ENCODE data around the gene EDC4. TPM values are rescaled to one million over a fixed set of nuclear protein-coding genes. Genes with fewer than 3 reads are reported as not detected.
"Not testable (repeated sequence)": the region's sequence is repeated elsewhere in the genome, so short reads cannot be mapped to it uniquely, and the experiment has no call there.

EDC4 gene
- total RNA-seq, 1 donor from 2014 or later: 26.9 TPM

DNA sequence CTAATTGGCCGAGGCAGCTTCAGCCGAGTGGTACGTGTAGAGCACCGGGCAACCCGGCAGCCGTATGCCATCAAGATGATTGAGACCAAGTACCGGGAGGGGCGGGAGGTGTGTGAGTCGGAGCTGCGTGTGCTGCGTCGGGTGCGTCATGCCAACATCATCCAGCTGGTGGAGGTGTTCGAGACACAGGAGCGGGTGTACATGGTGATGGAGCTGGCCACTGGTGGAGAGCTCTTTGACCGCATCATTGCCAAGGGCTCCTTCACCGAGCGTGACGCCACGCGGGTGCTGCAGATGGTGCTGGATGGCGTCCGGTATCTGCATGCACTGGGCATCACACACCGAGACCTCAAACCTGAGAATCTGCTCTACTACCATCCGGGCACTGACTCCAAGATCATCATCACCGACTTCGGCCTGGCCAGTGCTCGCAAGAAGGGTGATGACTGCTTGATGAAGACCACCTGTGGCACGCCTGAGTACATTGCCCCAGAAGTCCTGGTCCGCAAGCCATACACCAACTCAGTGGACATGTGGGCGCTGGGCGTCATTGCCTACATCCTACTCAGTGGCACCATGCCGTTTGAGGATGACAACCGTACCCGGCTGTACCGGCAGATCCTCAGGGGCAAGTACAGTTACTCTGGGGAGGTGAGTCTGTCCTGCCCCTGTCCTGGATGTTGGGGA, 36.3 kb downstream of the EDC4 start:
- no peak for DNase-seq (ENCODE audit: low read depth)
- Histone ChIP-seq H3K27me3 (ENCODE audit: control insufficient read depth, insufficient read depth, low read length) (no peaks in the 10 kb centered on the region), H3K36me3 (ENCODE audit: control insufficient read depth, insufficient read depth, low read length) (peaks cover 15% of the 10 kb centered on the region), H3K4me3 (ENCODE audit: low read depth, low read length) (no peak overlapping the region)
- TF ChIP-seq, protein P1, sequence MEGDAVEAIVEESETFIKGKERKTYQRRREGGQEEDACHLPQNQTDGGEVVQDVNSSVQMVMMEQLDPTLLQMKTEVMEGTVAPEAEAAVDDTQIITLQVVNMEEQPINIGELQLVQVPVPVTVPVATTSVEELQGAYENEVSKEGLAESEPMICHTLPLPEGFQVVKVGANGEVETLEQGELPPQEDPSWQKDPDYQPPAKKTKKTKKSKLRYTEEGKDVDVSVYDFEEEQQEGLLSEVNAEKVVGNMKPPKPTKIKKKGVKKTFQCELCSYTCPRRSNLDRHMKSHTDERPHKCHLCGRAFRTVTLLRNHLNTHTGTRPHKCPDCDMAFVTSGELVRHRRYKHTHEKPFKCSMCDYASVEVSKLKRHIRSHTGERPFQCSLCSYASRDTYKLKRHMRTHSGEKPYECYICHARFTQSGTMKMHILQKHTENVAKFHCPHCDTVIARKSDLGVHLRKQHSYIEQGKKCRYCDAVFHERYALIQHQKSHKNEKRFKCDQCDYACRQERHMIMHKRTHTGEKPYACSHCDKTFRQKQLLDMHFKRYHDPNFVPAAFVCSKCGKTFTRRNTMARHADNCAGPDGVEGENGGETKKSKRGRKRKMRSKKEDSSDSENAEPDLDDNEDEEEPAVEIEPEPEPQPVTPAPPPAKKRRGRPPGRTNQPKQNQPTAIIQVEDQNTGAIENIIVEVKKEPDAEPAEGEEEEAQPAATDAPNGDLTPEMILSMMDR (IDR thresholded peaks at IDR 0.05; ENCODE audit: insufficient read depth, low read length, severe bottlenecking): no peak
- FAIRE-seq: no peak

DNA sequence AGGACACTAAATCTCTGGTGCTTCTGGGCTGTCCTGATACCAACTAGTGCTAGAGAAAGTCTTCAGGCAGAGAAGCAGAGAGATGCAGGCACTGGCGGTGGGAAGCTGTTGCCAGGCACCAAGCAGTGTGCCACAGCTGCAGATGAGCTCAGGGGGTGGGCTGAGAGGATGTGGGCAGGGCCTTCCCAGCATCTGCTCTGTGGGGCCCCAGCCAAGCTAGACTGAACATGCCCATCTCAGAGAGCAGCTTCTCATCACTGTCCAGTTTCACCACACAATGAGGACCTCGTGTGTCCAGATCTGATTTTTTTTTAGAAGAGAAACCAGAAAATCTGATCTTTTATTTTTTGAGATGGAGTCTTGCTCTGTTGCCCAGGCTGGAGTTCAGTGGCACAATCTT, 37.3 kb downstream of the EDC4 start:
- FAIRE-seq: no peak
- DNase-seq (ENCODE audit: low read depth): peak; percentile 70
- TF ChIP-seq, protein P1 (IDR thresholded peaks at IDR 0.05; ENCODE audit: insufficient read depth, low read length, severe bottlenecking): no peak
- no peaks in the 10 kb centered on the region for H3K27me3 ChIP-seq (ENCODE audit: control insufficient read depth, insufficient read depth, low read length)
- peaks cover 18% of the 10 kb centered on the region for H3K36me3 ChIP-seq (ENCODE audit: control insufficient read depth, insufficient read depth, low read length)
- no peak overlapping the region for H3K4me3 ChIP-seq (ENCODE audit: low read depth, low read length)

DNA sequence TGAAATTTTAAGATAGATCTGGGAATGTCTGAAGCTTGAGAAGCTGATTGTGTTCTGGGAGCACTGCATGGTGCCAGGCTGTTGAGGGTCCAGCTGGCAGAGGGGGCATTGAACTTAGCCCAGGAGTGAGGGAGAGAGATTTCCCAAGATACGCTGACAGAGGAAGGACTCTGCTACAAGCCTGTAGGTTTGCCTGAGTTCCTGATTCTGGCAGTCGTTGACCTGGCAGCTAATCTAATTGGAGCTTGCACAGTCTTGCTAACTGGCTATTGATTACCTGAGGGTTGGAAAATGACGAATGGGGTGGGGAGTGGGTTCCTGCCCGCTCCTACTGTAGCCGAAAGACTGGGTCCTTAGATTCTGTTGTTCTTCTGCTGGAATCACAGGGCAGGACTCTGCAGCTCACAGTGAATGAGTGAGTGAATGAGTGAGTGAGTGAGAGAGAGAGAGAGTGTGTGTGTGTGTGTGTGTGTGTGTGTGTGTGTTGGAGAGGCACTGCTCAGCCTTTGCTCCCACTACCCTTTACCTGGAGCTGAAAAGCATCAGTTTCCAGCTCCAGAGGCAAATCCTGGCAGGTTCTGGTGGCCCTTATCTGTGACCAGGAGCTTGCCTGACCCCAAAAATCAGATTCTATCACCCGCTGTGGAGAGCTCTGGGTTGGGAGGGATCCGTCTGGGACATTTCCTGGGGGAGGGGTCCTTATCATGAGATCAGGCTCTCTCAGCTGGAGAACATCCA, 42.1 kb downstream of the EDC4 start:
- Histone ChIP-seq H3K27me3 (ENCODE audit: control insufficient read depth, insufficient read depth, low read length) (no peaks in the 10 kb centered on the region), H3K4me3 (ENCODE audit: low read depth, low read length) (no peak overlapping the region), H3K36me3 (ENCODE audit: control insufficient read depth, insufficient read depth, low read length) (peaks cover 8% of the 10 kb centered on the region)
- no peak for DNase-seq (ENCODE audit: low read depth)
- no peak for FAIRE-seq
- TF ChIP-seq, protein P1 (IDR thresholded peaks at IDR 0.05; ENCODE audit: insufficient read depth, low read length, severe bottlenecking): no peak

DNA sequence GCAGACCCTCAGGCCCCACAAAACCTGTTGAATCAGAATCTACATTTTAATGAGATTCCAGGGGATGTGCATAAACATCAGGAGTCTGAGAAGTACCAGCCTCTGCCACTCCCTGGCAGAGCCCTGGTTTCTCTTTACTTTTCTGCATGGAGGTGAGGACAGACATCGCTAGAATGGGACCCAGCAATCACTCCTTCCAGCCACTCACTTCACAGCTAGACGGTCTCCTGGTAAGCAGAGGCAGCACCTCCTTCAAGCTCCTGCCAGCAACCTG, 42.6 kb downstream of the EDC4 start:
- H3K27me3 ChIP-seq (ENCODE audit: control insufficient read depth, insufficient read depth, low read length); DNase-seq (ENCODE audit: low read depth); H3K4me3 ChIP-seq (ENCODE audit: low read depth, low read length); H3K36me3 ChIP-seq (ENCODE audit: control insufficient read depth, insufficient read depth, low read length); FAIRE-seq: not testable (repeated sequence)

DNA sequence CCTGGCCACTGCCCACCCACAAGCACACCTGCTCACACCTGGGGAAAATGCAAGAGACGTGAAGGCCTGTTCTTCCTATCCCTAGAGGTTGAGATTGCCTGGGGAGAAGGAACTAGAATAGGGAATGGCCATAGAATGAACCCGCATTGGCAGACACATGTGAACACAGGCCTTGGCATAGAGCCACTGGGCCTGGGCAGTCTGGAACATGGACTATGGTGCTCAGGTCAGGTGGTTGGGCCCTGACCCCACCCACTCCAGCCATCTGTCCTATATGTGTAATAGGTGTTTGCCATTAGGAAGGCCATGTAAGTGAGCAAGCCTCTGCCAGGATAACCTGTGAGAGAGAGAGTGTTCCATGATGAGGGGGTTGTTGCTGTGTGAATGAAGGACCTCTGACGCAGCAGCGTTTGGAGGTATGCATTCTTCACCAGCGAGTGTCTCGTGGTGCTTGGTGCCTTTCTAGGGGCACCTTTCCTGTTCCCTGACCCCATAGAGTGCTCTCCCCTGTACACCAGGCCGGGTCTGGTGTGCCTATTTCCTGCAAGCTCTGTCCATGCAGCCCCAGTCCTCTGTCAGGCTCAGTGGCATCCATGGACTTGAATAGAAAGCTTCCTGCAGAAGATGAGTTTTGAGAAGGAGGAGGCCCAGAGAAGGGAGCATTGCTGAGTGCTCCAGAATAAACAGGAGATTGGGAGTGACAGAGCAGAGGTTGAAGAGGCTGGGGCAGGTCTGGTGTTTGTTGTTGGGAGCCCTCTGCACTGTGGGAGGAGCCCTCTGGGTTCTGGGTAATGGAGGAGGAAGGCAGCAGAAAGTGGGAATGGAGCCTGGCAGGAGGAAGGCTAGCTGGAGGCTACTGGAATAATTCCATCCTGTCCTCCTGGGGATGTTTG, 43.2 kb downstream of the EDC4 start:
- no peak overlapping the region for H3K4me3 ChIP-seq (ENCODE audit: low read depth, low read length)
- no peak for DNase-seq (ENCODE audit: low read depth)
- TF ChIP-seq, protein P1 (IDR thresholded peaks at IDR 0.05; ENCODE audit: insufficient read depth, low read length, severe bottlenecking): no peak
- no peaks in the 10 kb centered on the region for H3K27me3 ChIP-seq (ENCODE audit: control insufficient read depth, insufficient read depth, low read length)
- no peak for FAIRE-seq
- H3K36me3 ChIP-seq (ENCODE audit: control insufficient read depth, insufficient read depth, low read length): peaks cover 6% of the 10 kb centered on the region

All from bronchial epithelial cell (primary cell).